Sigmoid colon (tissue), 7 donors: Measurements from ENCODE around the gene E2F7. TPM values are rescaled to one million over a fixed set of nuclear protein-coding genes. Genes with fewer than 3 reads are reported as not detected.

Experiments used
- polyA plus RNA-seq, 3 donors: library from polyadenylated mRNA; stranded (reverse); fragments of 200-250 nt; gene quantifications; one replicate each; pipeline ENCODE4 v1.2.3, GENCODE V29; 2013
- total RNA-seq, 4 donors: library from RNA; depleted of rRNA; stranded (reverse); fragments of >200 nt; gene quantifications; one replicate each; pipeline ENCODE4 v1.1.0, GENCODE V29; 2016
- donor health status: healthy with polysubstance abuse.
- donor health status: Bipolar disorder and iron deficiency.
- donor health status: healthy.

The E2F7 gene
- total and polyA plus RNA-seq, 7 donors = 0.14 to 1.2 (median 0.23) TPM; not detected in 4

Other genes starting within 250 kb of the E2F7 start
- gene CSRP2, start 186.6 kb downstream of the E2F7 start, total RNA-seq = 10 to 100 TPM; 12.3 to 46.2 (median 16.5) TPM
- 10 to 100 TPM in 1 of 3 donors, 1 to 10 TPM in 2; 3.2 to 25.2 (median 5.4) TPM for gene CSRP2, start 186.6 kb downstream of the E2F7 start, polyA plus RNA-seq